Neural cell (in vitro differentiated cells): Measurements from ENCODE around the gene ZCWPW1. TPM values are rescaled to one million over a fixed set of nuclear protein-coding genes. Genes with fewer than 3 reads are reported as not detected.
"Not testable (repeated sequence)": the region's sequence is repeated elsewhere in the genome, so short reads cannot be mapped to it uniquely, and the experiment has no call there.

Experiments
- H2AFZ ChIP-seq: fragments of 200-600, 300-800 bp; sonication (generic), shearing (Covaris generic); 2 replicates; pipeline ENCODE4 v1.6.0; 2014; ENCODE audit warnings: low read depth, mild to moderate bottlenecking, antibody characterized with exemption, low read length, moderate library complexity
- H3F3A ChIP-seq: fragments of 200-600 bp; shearing (Covaris generic); 2 replicates; pipeline ENCODE4 v1.6.1; 2016; ENCODE audit warnings: mild to moderate bottlenecking, moderate library complexity, mixed read lengths, antibody characterized with exemption, low read length; ENCODE audit not compliant: insufficient read depth, poor library complexity, severe bottlenecking
- H3K27ac ChIP-seq: fragments of 200-600, 300-800 bp; sonication (generic), shearing (Covaris generic); 2 replicates; pipeline ENCODE4 v1.5.1; 2014; ENCODE audit warnings: mild to moderate bottlenecking, low read length, moderate library complexity
- H3K27me3 ChIP-seq: fragments of 300-800, 200-600 bp; sonication (generic), shearing (Covaris generic); 2 replicates; pipeline ENCODE4 v1.6.0; 2014; ENCODE audit warnings: mild to moderate bottlenecking, low read depth, low read length, moderate library complexity; ENCODE audit not compliant: insufficient read depth
- H3K36me3 ChIP-seq: fragments of 300-800, 200-600 bp; sonication (generic), shearing (Covaris generic); 2 replicates; pipeline ENCODE4 v1.5.1; 2014; ENCODE audit warnings: mild to moderate bottlenecking, antibody characterized with exemption, low read length, moderate library complexity; ENCODE audit not compliant: insufficient read depth
- H3K4me2 ChIP-seq: fragments of 300-800, 200-600 bp; sonication (generic), shearing (Covaris generic); 2 replicates; pipeline ENCODE4 v1.6.0; 2014; ENCODE audit warnings: mild to moderate bottlenecking, low read length
- H3K4me3 ChIP-seq: fragments of 300-800, 200-600 bp; sonication (generic), shearing (Covaris generic); 2 replicates; pipeline ENCODE4 v1.5.1; 2014; ENCODE audit warnings: mild to moderate bottlenecking, low read length, moderate library complexity
- H3K79me2 ChIP-seq: fragments of 200-600 bp; shearing (Covaris generic); replicated peaks from 2 replicates; pipeline ENCODE4 v1.6.0; 2014; ENCODE audit warnings: mild to moderate bottlenecking, low read length, moderate library complexity; ENCODE audit not compliant: insufficient read depth
- H3K9ac ChIP-seq: fragments of 300-800, 200-600 bp; sonication (generic), shearing (Covaris generic); 2 replicates; pipeline ENCODE4 v1.6.1; 2016; ENCODE audit warnings: mild to moderate bottlenecking, low read length, mixed read lengths
- H3K9me2 ChIP-seq: fragments of 200-600 bp; shearing (Covaris generic); 2 replicates; pipeline ENCODE4 v1.6.1; 2016; ENCODE audit warnings: mild to moderate bottlenecking, low read length, mixed read lengths; ENCODE audit not compliant: insufficient read depth
- H3K9me3 ChIP-seq: fragments of 200-600, 300-800 bp; sonication (generic), shearing (Covaris generic); 2 replicates; pipeline ENCODE4 v1.6.1; 2016; ENCODE audit warnings: mild to moderate bottlenecking, mixed run types, low read length, moderate library complexity, mixed read lengths
- H4K20me1 ChIP-seq: fragments of 200-600 bp; shearing (Covaris generic); 2 replicates; pipeline ENCODE4 v1.6.1; 2016; ENCODE audit warnings: mild to moderate bottlenecking, mixed run types; ENCODE audit not compliant: insufficient read depth
- CTCF ChIP-seq: fragments of 450-650 bp; IDR thresholded peaks from 2 replicates; pipeline ENCODE4 v1.5.1; 2014; ENCODE audit warnings: antibody characterized with exemption, mild to moderate bottlenecking, moderate library complexity; ENCODE audit not compliant: poor library complexity, severe bottlenecking
- EP300 ChIP-seq: fragments of 450-650 bp; conservative IDR thresholded peaks from 2 replicates; pipeline ENCODE4 v1.6.1; 2014; ENCODE audit warnings: antibody characterized with exemption, mild to moderate bottlenecking, moderate library complexity; ENCODE audit not compliant: poor library complexity, severe bottlenecking
- EZH2 ChIP-seq: fragments of 200-600, 300-800 bp; shearing (Covaris generic), sonication (generic); IDR thresholded peaks from 2 replicates; pipeline ENCODE4 v1.6.1; 2014; ENCODE audit warnings: antibody characterized with exemption, low read length, borderline replicate concordance, mild to moderate bottlenecking; ENCODE audit not compliant: insufficient read depth, poor library complexity, severe bottlenecking
- MXI1 ChIP-seq: fragments of 450-650 bp; conservative IDR thresholded peaks from 2 replicates; pipeline ENCODE4 v1.6.1; 2014; ENCODE audit warnings: antibody characterized with exemption, mild to moderate bottlenecking; ENCODE audit not compliant: poor library complexity, severe bottlenecking
- POLR2AphosphoS5 ChIP-seq: IDR thresholded peaks from 2 replicates; pipeline ENCODE4 v1.6.1; 2012
- RAD21 ChIP-seq: fragments of 450-650 bp; conservative IDR thresholded peaks from 2 replicates; pipeline ENCODE4 v1.6.1; 2014; ENCODE audit warnings: antibody characterized with exemption, mild to moderate bottlenecking, moderate library complexity
- SMC3 ChIP-seq: fragments of 450-650 bp; conservative IDR thresholded peaks from 2 replicates; pipeline ENCODE4 v1.6.1; 2014; ENCODE audit warnings: antibody characterized with exemption, mild to moderate bottlenecking, moderate library complexity; ENCODE audit not compliant: poor library complexity
- TAF1 ChIP-seq: IDR thresholded peaks from 2 replicates; pipeline ENCODE4 v1.6.1; 2012; ENCODE audit warnings: low read depth
- polyA plus RNA-seq: library from polyadenylated mRNA; depleted of rRNA; stranded (reverse); fragments of >200 nt; gene quantifications from 2 replicates; pipeline ENCODE4 v1.2.3, GENCODE V29; 2014
- TF ChIP-seq, protein P1 (sequence below): IDR thresholded peaks from 2 replicates; pipeline ENCODE4 v1.6.1; 2012; ENCODE audit warnings: borderline replicate concordance

Gene ZCWPW1
- polyA plus RNA-seq, 1 donor from 2014 or later, result 6.8 TPM

GRCh38 chr7:100374601-100375000 lies 53.9 kb downstream of the ZCWPW1 start:
- Histone ChIP-seq H3K9me3 (no peaks in the 10 kb centered on the region), H4K20me1 (no peaks in the 10 kb centered on the region), H3K4me2 (no peak overlapping the region), H3K27ac (no peak overlapping the region), H3K9me2 (no peaks in the 10 kb centered on the region), H3K79me2 (no peaks in the 10 kb centered on the region), H2AFZ (no peak overlapping the region), H3K9ac (no peak overlapping the region), H3K4me3 (no peak overlapping the region), H3K36me3 (no peaks in the 10 kb centered on the region), H3F3A (no peaks in the 10 kb centered on the region), H3K27me3 (no peaks in the 10 kb centered on the region)
- no peak for TF ChIP-seq RAD21
- no peak for TF ChIP-seq MXI1
- no peak for TF ChIP-seq EZH2
- no peak for TF ChIP-seq EP300
- no peak for TF ChIP-seq SMC3
- TF ChIP-seq, protein P1, sequence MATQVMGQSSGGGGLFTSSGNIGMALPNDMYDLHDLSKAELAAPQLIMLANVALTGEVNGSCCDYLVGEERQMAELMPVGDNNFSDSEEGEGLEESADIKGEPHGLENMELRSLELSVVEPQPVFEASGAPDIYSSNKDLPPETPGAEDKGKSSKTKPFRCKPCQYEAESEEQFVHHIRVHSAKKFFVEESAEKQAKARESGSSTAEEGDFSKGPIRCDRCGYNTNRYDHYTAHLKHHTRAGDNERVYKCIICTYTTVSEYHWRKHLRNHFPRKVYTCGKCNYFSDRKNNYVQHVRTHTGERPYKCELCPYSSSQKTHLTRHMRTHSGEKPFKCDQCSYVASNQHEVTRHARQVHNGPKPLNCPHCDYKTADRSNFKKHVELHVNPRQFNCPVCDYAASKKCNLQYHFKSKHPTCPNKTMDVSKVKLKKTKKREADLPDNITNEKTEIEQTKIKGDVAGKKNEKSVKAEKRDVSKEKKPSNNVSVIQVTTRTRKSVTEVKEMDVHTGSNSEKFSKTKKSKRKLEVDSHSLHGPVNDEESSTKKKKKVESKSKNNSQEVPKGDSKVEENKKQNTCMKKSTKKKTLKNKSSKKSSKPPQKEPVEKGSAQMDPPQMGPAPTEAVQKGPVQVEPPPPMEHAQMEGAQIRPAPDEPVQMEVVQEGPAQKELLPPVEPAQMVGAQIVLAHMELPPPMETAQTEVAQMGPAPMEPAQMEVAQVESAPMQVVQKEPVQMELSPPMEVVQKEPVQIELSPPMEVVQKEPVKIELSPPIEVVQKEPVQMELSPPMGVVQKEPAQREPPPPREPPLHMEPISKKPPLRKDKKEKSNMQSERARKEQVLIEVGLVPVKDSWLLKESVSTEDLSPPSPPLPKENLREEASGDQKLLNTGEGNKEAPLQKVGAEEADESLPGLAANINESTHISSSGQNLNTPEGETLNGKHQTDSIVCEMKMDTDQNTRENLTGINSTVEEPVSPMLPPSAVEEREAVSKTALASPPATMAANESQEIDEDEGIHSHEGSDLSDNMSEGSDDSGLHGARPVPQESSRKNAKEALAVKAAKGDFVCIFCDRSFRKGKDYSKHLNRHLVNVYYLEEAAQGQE, result no peak
- TF ChIP-seq POLR2AphosphoS5, result no peak
- no peak for TF ChIP-seq CTCF
- TF ChIP-seq TAF1, result no peak

GRCh38 chr7:100373870-100374598 lies 54.5 kb downstream of the ZCWPW1 start:
- H4K20me1 ChIP-seq, H3K27ac ChIP-seq, H2AFZ ChIP-seq, H3K9me3 ChIP-seq, H3K9me2 ChIP-seq, H3K9ac ChIP-seq, H3K36me3 ChIP-seq, H3K4me3 ChIP-seq, H3K79me2 ChIP-seq, H3F3A ChIP-seq, H3K4me2 ChIP-seq, H3K27me3 ChIP-seq: not testable (repeated sequence)
